Stimulated activated memory B cell treated with anti-CD40 and anti-IgM and Interleukin-4, amounts not matched to agents 10 μg/mL and 1 μg/mL and 100 μg/mL, for 72 hours (primary cell): Measurements from ENCODE around the gene CHIC1.
"Not testable (repeated sequence)": the region's sequence is repeated elsewhere in the genome, so short reads cannot be mapped to it uniquely, and the experiment has no call there.

ENCODE experiments used
- ATAC-seq: fragments of 150-1000 bp; cut with Tn5 transposase; 2 replicates; pipeline ENCODE4 v1.10.0; 2021
- H3K27ac Mint-ChIP-seq: one replicate; pipeline ENCODE4 v1.8.0; 2022; ENCODE audit warnings: mild to moderate bottlenecking, mixed read lengths
- H3K27me3 Mint-ChIP-seq: one replicate; pipeline ENCODE4 v1.8.0; 2022; ENCODE audit warnings: mixed read lengths
- H3K36me3 Mint-ChIP-seq: one replicate; pipeline ENCODE4 v1.8.0; 2022; ENCODE audit warnings: mixed read lengths
- H3K4me1 Mint-ChIP-seq: one replicate; pipeline ENCODE4 v1.8.0; 2022; ENCODE audit warnings: mixed read lengths
- H3K4me3 Mint-ChIP-seq: one replicate; pipeline ENCODE4 v1.8.0; 2022; ENCODE audit warnings: mild to moderate bottlenecking, moderate library complexity, mixed read lengths
- H3K9me3 Mint-ChIP-seq: one replicate; pipeline ENCODE4 v1.8.0; 2022; ENCODE audit warnings: mixed read lengths

The CHIC1 gene

GRCh38 chrX:73562984-73563737, at the start of gene CHIC1:
Gene CHIC1 (plus strand): TSS chrX:73563197. CDS start chrX:73563285, 88 bp downstream.
- H3K27ac Mint-ChIP-seq, result peak within 1 kb of the TSS; percentile 97
- H3K27me3 Mint-ChIP-seq, result no peaks in the 10 kb centered on the region
- H3K4me3 Mint-ChIP-seq, result peak within 1 kb of the TSS; percentile 89
- no peaks in the 10 kb centered on the region for H3K9me3 Mint-ChIP-seq
- ATAC-seq, result peak; percentile 87
- H3K36me3 Mint-ChIP-seq, result no peaks in the 10 kb centered on the region
- H3K4me1 Mint-ChIP-seq, result peaks cover 16% of the 10 kb centered on the region

GRCh38 chrX:73522823-73523222, 40.2 kb upstream of the CHIC1 start:
- H3K4me3 Mint-ChIP-seq, H3K27ac Mint-ChIP-seq, H3K27me3 Mint-ChIP-seq, H3K9me3 Mint-ChIP-seq, H3K4me1 Mint-ChIP-seq, ATAC-seq, H3K36me3 Mint-ChIP-seq: not testable (repeated sequence)

- no peak for ATAC-seq
- Mint-ChIP-seq H3K4me3 (no peak overlapping the region), H3K36me3 (peaks cover 14% of the 10 kb centered on the region), H3K4me1 (no peaks in the 10 kb centered on the region), H3K27ac (no peak overlapping the region), H3K27me3 (no peaks in the 10 kb centered on the region), H3K9me3 (peaks cover 16% of the 10 kb centered on the region)
Observed at GRCh38 chrX:73524906-73525305, 38.1 kb upstream of the CHIC1 start.

GRCh38 chrX:73525928-73526690, 36.9 kb upstream of the CHIC1 start:
- no peak for ATAC-seq
- H3K27ac Mint-ChIP-seq, result no peak overlapping the region
- H3K36me3 Mint-ChIP-seq, result peaks cover 24% of the 10 kb centered on the region
- H3K4me3 Mint-ChIP-seq, result no peak overlapping the region
- no peaks in the 10 kb centered on the region for H3K27me3 Mint-ChIP-seq
- H3K4me1 Mint-ChIP-seq, result no peaks in the 10 kb centered on the region
- peaks cover 25% of the 10 kb centered on the region for H3K9me3 Mint-ChIP-seq

GRCh38 chrX:73531655-73532054, 31.3 kb upstream of the CHIC1 start:
- not testable (repeated sequence) for H3K4me3 Mint-ChIP-seq, ATAC-seq, H3K27me3 Mint-ChIP-seq, H3K27ac Mint-ChIP-seq, H3K4me1 Mint-ChIP-seq
- peaks cover 39% of the 10 kb centered on the region for H3K9me3 Mint-ChIP-seq
- peaks cover 60% of the 10 kb centered on the region for H3K36me3 Mint-ChIP-seq

- no peak overlapping the region for H3K27ac Mint-ChIP-seq
- H3K4me3 Mint-ChIP-seq, result no peak overlapping the region
- H3K36me3 Mint-ChIP-seq, result no peaks in the 10 kb centered on the region
- no peaks in the 10 kb centered on the region for H3K9me3 Mint-ChIP-seq
- ATAC-seq, result no peak
- no peaks in the 10 kb centered on the region for H3K27me3 Mint-ChIP-seq
- H3K4me1 Mint-ChIP-seq, result peaks cover 6% of the 10 kb centered on the region
Observed at GRCh38 chrX:73556159-73556558, 6.8 kb upstream of the CHIC1 start.

- Mint-ChIP-seq H3K27me3 (no peaks in the 10 kb centered on the region), H3K4me3 (no peak overlapping the region), H3K27ac (no peak overlapping the region), H3K4me1 (peaks cover 16% of the 10 kb centered on the region), H3K9me3 (no peaks in the 10 kb centered on the region), H3K36me3 (no peaks in the 10 kb centered on the region)
- ATAC-seq, result no peak
Observed at GRCh38 chrX:73561801-73562200, 1.2 kb upstream of the CHIC1 start.

GRCh38 chrX:73562458-73562857, 539 bp upstream of the CHIC1 start:
- ATAC-seq, result no peak
- Mint-ChIP-seq H3K9me3 (no peaks in the 10 kb centered on the region), H3K27ac (peak overlapping the region; percentile 97), H3K27me3 (no peaks in the 10 kb centered on the region), H3K4me1 (peaks cover 16% of the 10 kb centered on the region), H3K36me3 (no peaks in the 10 kb centered on the region), H3K4me3 (peak overlapping the region; percentile 89)

- H3K4me3 Mint-ChIP-seq, result peak overlapping the region; percentile 89
- H3K9me3 Mint-ChIP-seq, result no peaks in the 10 kb centered on the region
- H3K27ac Mint-ChIP-seq, result peak overlapping the region; percentile 97
- H3K36me3 Mint-ChIP-seq, result no peaks in the 10 kb centered on the region
- H3K27me3 Mint-ChIP-seq, result no peaks in the 10 kb centered on the region
- peak; percentile 68 for ATAC-seq
- H3K4me1 Mint-ChIP-seq, result peaks cover 16% of the 10 kb centered on the region
Observed at GRCh38 chrX:73563738-73564068, 706 bp downstream of the CHIC1 start.

- ATAC-seq, result no peak
- Mint-ChIP-seq H3K27ac (no peak overlapping the region), H3K4me1 (peaks cover 19% of the 10 kb centered on the region), H3K27me3 (no peaks in the 10 kb centered on the region), H3K9me3 (no peaks in the 10 kb centered on the region), H3K36me3 (peaks cover 23% of the 10 kb centered on the region), H3K4me3 (no peak overlapping the region)
Observed at GRCh38 chrX:73577361-73577760, 14.4 kb downstream of the CHIC1 start.

- Mint-ChIP-seq H3K27me3 (no peaks in the 10 kb centered on the region), H3K27ac (no peak overlapping the region), H3K36me3 (peaks cover 6% of the 10 kb centered on the region), H3K4me3 (no peak overlapping the region), H3K4me1 (no peaks in the 10 kb centered on the region), H3K9me3 (no peaks in the 10 kb centered on the region)
- no peak for ATAC-seq
Observed at GRCh38 chrX:73581002-73581628, 18.1 kb downstream of the CHIC1 start.

- not testable (repeated sequence) for ATAC-seq, H3K27ac Mint-ChIP-seq, H3K27me3 Mint-ChIP-seq, H3K4me3 Mint-ChIP-seq, H3K9me3 Mint-ChIP-seq
- Mint-ChIP-seq H3K4me1 (peaks cover 18% of the 10 kb centered on the region), H3K36me3 (peaks cover 46% of the 10 kb centered on the region)
Observed at GRCh38 chrX:73597758-73598157, 34.8 kb downstream of the CHIC1 start.

- no peak for ATAC-seq
- Mint-ChIP-seq H3K4me1 (peaks cover 5% of the 10 kb centered on the region), H3K27ac (no peak overlapping the region), H3K9me3 (peaks cover 19% of the 10 kb centered on the region), H3K4me3 (no peak overlapping the region), H3K27me3 (no peaks in the 10 kb centered on the region), H3K36me3 (peaks cover 75% of the 10 kb centered on the region)
Observed at GRCh38 chrX:73615022-73615421, 52.0 kb downstream of the CHIC1 start.

GRCh38 chrX:73641669-73642068, 78.7 kb downstream of the CHIC1 start:
- peaks cover 22% of the 10 kb centered on the region for H3K9me3 Mint-ChIP-seq
- not testable (repeated sequence) for H3K4me3 Mint-ChIP-seq, ATAC-seq, H3K27ac Mint-ChIP-seq, H3K4me1 Mint-ChIP-seq, H3K27me3 Mint-ChIP-seq
- peaks cover 76% of the 10 kb centered on the region for H3K36me3 Mint-ChIP-seq

GRCh38 chrX:73647212-73647611, 84.2 kb downstream of the CHIC1 start:
- Mint-ChIP-seq H3K9me3 (peaks cover 5% of the 10 kb centered on the region), H3K27ac (no peak overlapping the region), H3K36me3 (peaks cover 25% of the 10 kb centered on the region), H3K27me3 (no peaks in the 10 kb centered on the region), H3K4me1 (no peaks in the 10 kb centered on the region), H3K4me3 (no peak overlapping the region)
- ATAC-seq, result no peak
